Keratinocyte (primary cell): ENCODE data around the gene MTRR. TPM values are rescaled to one million over a fixed set of nuclear protein-coding genes. Genes with fewer than 3 reads are reported as not detected.

Source experiments
- DNase-seq: peaks from one replicate; pipeline ENCODE4 v3.0.0-alpha.2; 2011; ENCODE audit warnings: low read depth, missing footprints, low spot score
- FAIRE-seq: peaks from 2 replicates; lab custom pipeline; 2011; peaks lifted over from hg19 to GRCh38; lab: Jason Lieb, UNC
- H2AFZ ChIP-seq: 2 replicates; pipeline ENCODE4 v1.6.0; 2012; ENCODE audit warnings: low read length, control low read depth, inconsistent platforms; ENCODE audit not compliant: control insufficient read depth
- H3K27ac ChIP-seq: 2 replicates; pipeline ENCODE4 v1.5.1; 2011; ENCODE audit warnings: low read length; ENCODE audit not compliant: control insufficient read depth, insufficient read depth
- H3K27me3 ChIP-seq: 3 replicates; pipeline ENCODE4 v1.6.0; 2011; ENCODE audit warnings: low read length; ENCODE audit not compliant: control insufficient read depth, insufficient read depth; ENCODE audit errors: extremely low read depth
- H3K36me3 ChIP-seq, 2 experiments: 2 replicates in 1 of 2; 3 replicates in 1 of 2; pipeline ENCODE4 v1.5.1; 2011; ENCODE audit warnings: low read length in 2 of 2, mild to moderate bottlenecking in 1 of 2; ENCODE audit not compliant: control insufficient read depth in 2 of 2, insufficient read depth in 2 of 2; ENCODE audit errors: extremely low read depth in 1 of 2
- H3K4me1 ChIP-seq: 3 replicates; pipeline ENCODE4 v1.5.1; 2011; ENCODE audit warnings: low read length; ENCODE audit not compliant: control insufficient read depth, insufficient read depth; ENCODE audit errors: extremely low read depth
- H3K4me2 ChIP-seq: 3 replicates; pipeline ENCODE4 v1.6.0; 2011; ENCODE audit warnings: low read depth, low read length; ENCODE audit not compliant: control insufficient read depth, insufficient read depth; ENCODE audit errors: extremely low read depth
- H3K4me3 ChIP-seq, 3 experiments: fragments of 200-600 bp in 1 of 3; sonication (generic) in 1 of 3; 2 replicates in 2 of 3; 3 replicates in 1 of 3; pipeline ENCODE4 v1.5.1; 2011 to 2016; ENCODE audit warnings: low read length in 3 of 3, mild to moderate bottlenecking in 3 of 3, control low read depth in 2 of 3, inconsistent platforms in 1 of 3, low read depth in 1 of 3, mixed read lengths in 1 of 3, mixed run types in 1 of 3, moderate library complexity in 1 of 3; ENCODE audit not compliant: control insufficient read depth in 2 of 3, insufficient read depth in 2 of 3; ENCODE audit errors: extremely low read depth in 1 of 3
- H3K79me2 ChIP-seq: 2 replicates; pipeline ENCODE4 v1.6.0; 2012; ENCODE audit warnings: low read length; ENCODE audit not compliant: control insufficient read depth, insufficient read depth
- H3K9ac ChIP-seq: 3 replicates; pipeline ENCODE4 v1.6.0; 2011; ENCODE audit warnings: low read length; ENCODE audit not compliant: control insufficient read depth, insufficient read depth; ENCODE audit errors: extremely low read depth
- H3K9me1 ChIP-seq: 3 replicates; pipeline ENCODE4 v1.6.0; 2011; ENCODE audit warnings: low read length; ENCODE audit not compliant: control insufficient read depth, insufficient read depth; ENCODE audit errors: extremely low read depth
- H3K9me3 ChIP-seq: 2 replicates; pipeline ENCODE4 v1.5.1; 2012; ENCODE audit warnings: low read depth, low read length; ENCODE audit not compliant: control insufficient read depth
- H4K20me1 ChIP-seq: 3 replicates; pipeline ENCODE4 v1.6.0; 2011; ENCODE audit warnings: low read length; ENCODE audit not compliant: control insufficient read depth, insufficient read depth; ENCODE audit errors: extremely low read depth
- CTCF ChIP-seq, 3 experiments: IDR thresholded peaks in 1 of 3; conservative IDR thresholded peaks in 1 of 3; optimal IDR thresholded peaks in 1 of 3; 2 replicates in 2 of 3; 3 replicates in 1 of 3; pipeline versions ENCODE3 to v1.5.1; 2011; ENCODE audit warnings: low read length in 3 of 3, mild to moderate bottlenecking in 3 of 3, moderate library complexity in 2 of 3, control low read depth in 1 of 3, inconsistent platforms in 1 of 3; ENCODE audit not compliant: insufficient read depth in 2 of 3; ENCODE audit errors: extremely low read depth in 1 of 3
- EZH2 ChIP-seq: IDR thresholded peaks from one replicate; pipeline ENCODE4 v1.6.1; 2012; ENCODE audit warnings: inconsistent platforms, mild to moderate bottlenecking, low read length, moderate library complexity
- dilution Hi-C: fragments of 300-500 bp; cut with MboI; formaldehyde crosslinking; loops from one replicate; pipeline ENCODE4 v1.7.0; 2020; ENCODE audit warnings: low sequenced_read_pairs; ENCODE audit not compliant: extremely low pct_ligation_motif_present
- polyA plus RNA-seq, 5 experiments: library from polyadenylated mRNA; depleted of rRNA in 3 of 5; stranded (reverse) in 3 of 5; stranded (forward) in 1 of 5; unstranded in 1 of 5; fragments of >200 nt; gene quantifications; 1 replicate in 1 of 5; 2 replicates in 3 of 5; 3 replicates in 1 of 5; pipeline versions ENCODE4 v1.2.1 to v1.2.3, GENCODE V29; 2011 to 2012; ENCODE audit warnings: missing spikeins in 2 of 5, low read depth in 1 of 5, low replicate concordance in 1 of 5

Gene MTRR
- polyA plus RNA-seq, 1 donor (not counting 4 experiments of a cell fraction or from before 2014, with no cell fraction given), result 45.5 TPM

- Histone ChIP-seq H3K4me1 (no peaks in the 10 kb centered on the region), H3K4me2 (no peak overlapping the region), H3K27ac (no peak overlapping the region), H3K9me3 (no peaks in the 10 kb centered on the region), H3K79me2 (no peaks in the 10 kb centered on the region), H3K4me3 (no peak overlapping the region), H2AFZ (no peak overlapping the region), H3K9ac (no peak overlapping the region), H4K20me1 (no peaks in the 10 kb centered on the region), H3K36me3 (no peaks in the 10 kb centered on the region), H3K9me1 (no peaks in the 10 kb centered on the region), H3K27me3 (peaks cover 3% of the 10 kb centered on the region)
- no peak for DNase-seq
- FAIRE-seq, result peak; percentile 44
- TF ChIP-seq CTCF (optimal IDR thresholded peaks at IDR 0.05 in 1 of 3, IDR thresholded peaks at IDR 0.05 in 1 of 3, conservative IDR thresholded peaks at IDR 0.05 in 1 of 3; ENCODE audit: extremely low read depth in 1 of 3, insufficient read depth in 2 of 3, low read length in 3 of 3), result peak; percentile 85 to 94 (median 85)
- TF ChIP-seq EZH2, result no peak
- dilution Hi-C loops, result no loop called here
Observed at GRCh38 chr5:7927466-7928375, 58.8 kb downstream of the MTRR start.

GRCh38 chr5:7930011-7930410 lies 61.1 kb downstream of the MTRR start:
- dilution Hi-C loops, result no loop called here
- H3K27me3 ChIP-seq, result no peaks in the 10 kb centered on the region

More at GRCh38 chr5:7930011-7930410, 61.1 kb downstream of the MTRR start:
- Histone ChIP-seq H2AFZ (no peak overlapping the region), H3K9ac (no peak overlapping the region), H4K20me1 (no peaks in the 10 kb centered on the region), H3K4me2 (no peak overlapping the region), H3K27ac (no peak overlapping the region), H3K4me3 (no peak overlapping the region), H3K79me2 (no peaks in the 10 kb centered on the region), H3K36me3 (no peaks in the 10 kb centered on the region), H3K9me1 (no peaks in the 10 kb centered on the region), H3K9me3 (no peaks in the 10 kb centered on the region), H3K4me1 (no peaks in the 10 kb centered on the region)
- TF ChIP-seq CTCF (optimal IDR thresholded peaks at IDR 0.05 in 1 of 3, IDR thresholded peaks at IDR 0.05 in 1 of 3, conservative IDR thresholded peaks at IDR 0.05 in 1 of 3; ENCODE audit: extremely low read depth in 1 of 3, insufficient read depth in 2 of 3, low read length in 3 of 3) (no peak), EZH2 (no peak)
- DNase-seq (no peak), FAIRE-seq (no peak)
